Lung (tissue), 12 donors: Measurements from ENCODE around the gene CEBPA. TPM values are rescaled to one million over a fixed set of nuclear protein-coding genes. Genes with fewer than 3 reads are reported as not detected.
A peak's percentile ranks its signal among the peaks of the same experiment; 100 is the strongest.
"Not testable (repeated sequence)": the region's sequence is repeated elsewhere in the genome, so short reads cannot be mapped to it uniquely, and the experiment has no call there.

Experiments
- ATAC-seq: fragments of 200-7000 bp; cut with Tn5 transposase; one replicate; pipeline ENCODE4 v1.9.1; 2020; ENCODE audit warnings: moderate number of reproducible peaks; ENCODE audit not compliant: insufficient read depth, low FRiP score
- DNase-seq, 3 donors: peaks; one replicate each; pipeline ENCODE4 v3.0.0-alpha.2; 2013 to 2017
- H3K27ac ChIP-seq, 2 donors: one replicate each; pipeline ENCODE4 v1.5.1; 2013; ENCODE audit warnings: mild to moderate bottlenecking in 2 of 2, moderate library complexity in 2 of 2, control low read depth in 1 of 2, inconsistent platforms in 1 of 2, low read depth in 1 of 2, low read length in 1 of 2
- H3K27me3 ChIP-seq, 3 donors: one replicate each; pipeline ENCODE4 v1.5.1; 2013; ENCODE audit warnings: low read length in 2 of 3; ENCODE audit not compliant: control insufficient read depth in 3 of 3, insufficient read depth in 3 of 3
- H3K36me3 ChIP-seq, 4 donors: one replicate each; pipeline ENCODE4 v1.5.1; 2013; ENCODE audit warnings: low read length in 4 of 4, mild to moderate bottlenecking in 1 of 4, moderate library complexity in 1 of 4; ENCODE audit not compliant: control insufficient read depth in 4 of 4, insufficient read depth in 4 of 4
- H3K4me1 ChIP-seq, 5 donors: one replicate each; pipeline ENCODE4 v1.5.1; 2013; ENCODE audit warnings: low read length in 5 of 5, mild to moderate bottlenecking in 2 of 5, moderate library complexity in 1 of 5; ENCODE audit not compliant: control insufficient read depth in 5 of 5, insufficient read depth in 5 of 5
- H3K4me3 ChIP-seq: one replicate; pipeline ENCODE4 v1.5.1; 2013; ENCODE audit warnings: mild to moderate bottlenecking, control low read depth, moderate library complexity
- H3K9ac ChIP-seq, 2 donors: one replicate each; pipeline ENCODE4 v1.5.1; 2013; ENCODE audit warnings: low read length in 2 of 2, control low read depth in 1 of 2; ENCODE audit not compliant: insufficient read depth in 1 of 2
- H3K9me3 ChIP-seq, 4 donors: one replicate each; pipeline ENCODE4 v1.5.1; 2013; ENCODE audit warnings: low read length in 3 of 4, mild to moderate bottlenecking in 1 of 4, moderate library complexity in 1 of 4; ENCODE audit not compliant: control insufficient read depth in 4 of 4, insufficient read depth in 3 of 4
- CTCF ChIP-seq: IDR thresholded peaks from 2 replicates; pipeline ENCODE4 v1.5.1; 2012; ENCODE audit warnings: mild to moderate bottlenecking; ENCODE audit errors: control extremely low read depth, extremely low read depth
- WGBS, 2 donors: extraction: QIAGEN DNeasy Blood & Tissue Kit; methylation state at CpG; one replicate each; pipeline ENCODE4 v1.1.7; 2013; 5-methylcytosine and 5-hydroxymethylcytosine counted together
- polyA plus RNA-seq, 2 donors: library from polyadenylated mRNA; stranded (reverse); fragments of 200-250 nt; gene quantifications; one replicate each; pipeline ENCODE4 v1.2.1, GENCODE V29; 2013
- total RNA-seq, 2 donors: library from RNA; depleted of rRNA in 1 of 2; stranded (reverse); fragments of >200 nt in 1 of 2; gene quantifications; one replicate each; pipeline ENCODE4 v1.2.1, GENCODE V29; 2014 to 2021
- donor health status: control.
- donor health status: control.
- donor health status: Bipolar disorder and iron deficiency.
- donor health status: healthy.
- donor health status: DM: yes; HTN: yes; CAD: no.

Gene CEBPA
- total and polyA plus RNA-seq, 4 donors = 20.4 to 93.8 (median 61.2) TPM

DNA sequence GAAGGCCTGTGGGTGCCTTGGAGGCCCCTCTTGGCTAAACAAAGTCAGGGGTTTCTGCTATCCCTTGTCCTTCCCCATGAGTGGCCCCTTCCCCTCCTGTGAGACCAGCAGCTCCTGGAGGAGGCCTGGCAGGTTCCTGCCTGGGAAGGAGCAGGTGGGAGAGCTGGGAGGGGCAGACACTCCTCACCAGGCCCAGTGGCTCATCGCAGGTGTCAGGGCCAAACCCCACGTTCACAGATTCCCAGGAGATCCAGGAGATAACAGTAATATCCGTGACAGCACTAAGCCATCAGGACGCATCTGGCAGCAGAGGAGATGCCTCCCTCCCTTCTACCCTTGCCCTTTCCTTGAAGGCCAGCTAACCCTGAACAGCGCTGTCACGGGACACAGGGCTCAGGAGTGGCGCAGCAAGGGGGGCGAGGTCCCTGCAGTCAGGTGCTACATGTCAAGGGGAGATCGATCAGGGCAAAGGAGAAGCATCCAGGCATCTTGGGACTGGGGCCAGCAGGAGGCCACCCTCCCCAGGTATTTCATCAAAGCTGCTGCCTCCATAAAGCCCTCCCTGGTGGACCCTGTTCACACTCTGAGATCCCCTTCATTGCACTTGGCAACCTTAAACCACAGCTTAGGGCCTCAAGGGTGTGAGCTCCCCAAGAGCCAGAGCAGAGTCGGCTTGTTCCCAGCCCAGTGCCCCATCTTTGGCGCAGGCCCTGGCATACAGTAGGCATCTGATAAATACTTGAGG lies 4.8 kb downstream of the CEBPA start:
- H3K4me1 ChIP-seq = peaks cover 0 to 42% (median 6%) of the 10 kb centered on the region in 5 donors
- peak overlapping the region in 1 of 2 donors; percentile 80 for H3K27ac ChIP-seq
- peaks cover 0 to 6% (median 5%) of the 10 kb centered on the region in 3 donors for H3K27me3 ChIP-seq
- H3K4me3 ChIP-seq = no peak overlapping the region
- H3K9ac ChIP-seq = no peak overlapping the region
- no peak for TF ChIP-seq CTCF
- ATAC-seq (no peak), DNase-seq (no peak)
- 64 to 71% methylated on average over 11 of the region's 11 CpGs for WGBS, 2 donors
- H3K36me3 ChIP-seq = no peaks in the 10 kb centered on the region
- H3K9me3 ChIP-seq = no peaks in the 10 kb centered on the region

- WGBS, 2 donors = 63 to 68% methylated on average over 14 of the region's 14 CpGs
- Histone ChIP-seq H3K9me3 (no peaks in the 10 kb centered on the region), H3K27ac (no peak overlapping the region), H3K4me3 (no peak overlapping the region), H3K4me1 (peaks cover 0 to 47% (median 3%) of the 10 kb centered on the region in 5 donors), H3K27me3 (peaks cover 0 to 6% (median 5%) of the 10 kb centered on the region in 3 donors), H3K9ac (no peak overlapping the region), H3K36me3 (no peaks in the 10 kb centered on the region)
- ATAC-seq (no peak), DNase-seq (peak in 1 of 3 donors; percentile 13)
- no peak for TF ChIP-seq CTCF
Observed at GRCh38 chr19:33296488-33296971, 5.8 kb downstream of the CEBPA start.

DNA sequence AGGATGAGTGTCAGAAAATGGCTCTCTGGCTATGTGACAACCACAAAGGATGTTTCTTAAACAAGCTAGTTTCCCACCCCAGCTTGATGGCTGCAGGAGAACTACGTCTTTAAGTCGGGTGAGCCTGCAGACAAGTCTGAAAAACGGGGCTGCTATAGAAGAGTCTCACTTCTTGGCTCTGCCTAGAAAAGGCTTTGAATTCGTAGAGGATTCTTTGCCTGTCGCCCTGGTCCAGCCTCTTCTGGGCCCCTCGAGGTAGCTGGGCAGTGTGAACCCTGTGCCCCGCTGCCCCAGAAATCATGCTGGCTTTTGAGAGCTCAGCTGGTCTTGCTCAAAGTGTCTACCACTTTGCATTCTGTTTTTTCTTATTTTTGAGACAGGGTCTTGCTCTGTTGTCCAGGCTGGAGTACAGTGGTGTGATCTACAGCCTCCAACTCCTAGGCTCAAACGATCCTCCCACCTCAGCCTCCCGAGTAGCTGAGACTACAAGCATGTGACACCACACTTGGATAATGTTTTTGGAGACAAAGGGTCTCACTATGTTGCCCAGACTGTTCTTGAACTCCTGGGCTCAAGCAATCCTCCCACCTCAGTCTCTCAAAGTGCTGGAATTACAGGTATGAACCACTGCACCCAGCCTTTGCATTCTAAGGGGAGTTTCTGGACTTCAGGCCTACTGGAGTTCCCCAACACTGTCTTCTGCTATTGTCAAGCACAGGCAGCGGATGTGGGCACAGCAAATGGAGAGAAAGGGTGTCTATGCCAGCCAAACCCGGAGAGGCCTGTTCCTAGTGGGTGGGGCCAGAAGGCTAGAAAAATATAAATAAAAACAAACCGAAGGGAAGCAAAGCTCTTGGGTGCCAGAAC lies 6.5 kb downstream of the CEBPA start:
- H3K9ac ChIP-seq = no peak overlapping the region
- no peaks in the 10 kb centered on the region for H3K9me3 ChIP-seq
- TF ChIP-seq CTCF = no peak
- ATAC-seq = no peak
- peaks cover 0 to 42% (median 3%) of the 10 kb centered on the region in 5 donors for H3K4me1 ChIP-seq
- H3K27ac ChIP-seq = no peak overlapping the region
- no peak overlapping the region for H3K4me3 ChIP-seq
- peaks cover 0 to 4% (median 2%) of the 10 kb centered on the region in 3 donors for H3K27me3 ChIP-seq
- 73 to 75% methylated on average over 12 of the region's 12 CpGs for WGBS, 2 donors
- no peaks in the 10 kb centered on the region for H3K36me3 ChIP-seq
- DNase-seq = no peak

GRCh38 chr19:33295046-33295445 lies 7.3 kb downstream of the CEBPA start:
- H3K4me1 ChIP-seq = peaks cover 0 to 45% (median 0%) of the 10 kb centered on the region in 5 donors
- H3K4me3 ChIP-seq, ATAC-seq, H3K9me3 ChIP-seq, H3K27me3 ChIP-seq, H3K36me3 ChIP-seq, H3K27ac ChIP-seq, DNase-seq, H3K9ac ChIP-seq: not testable (repeated sequence)
- 83 to 90% methylated on average over 7 of the region's 7 CpGs for WGBS, 2 donors
